GM19455 (cell line): ENCODE results near the gene OBP2A.
"Not testable (repeated sequence)": the region's sequence is repeated elsewhere in the genome, so short reads cannot be mapped to it uniquely, and the experiment has no call there.

Source experiments
- ATAC-seq: cut with Tn5 transposase; IDR thresholded peaks from one replicate; pipeline ENCODE4 v1.9.1; 2021; ENCODE audit not compliant: unreplicated experiment

OBP2A gene

DNA sequence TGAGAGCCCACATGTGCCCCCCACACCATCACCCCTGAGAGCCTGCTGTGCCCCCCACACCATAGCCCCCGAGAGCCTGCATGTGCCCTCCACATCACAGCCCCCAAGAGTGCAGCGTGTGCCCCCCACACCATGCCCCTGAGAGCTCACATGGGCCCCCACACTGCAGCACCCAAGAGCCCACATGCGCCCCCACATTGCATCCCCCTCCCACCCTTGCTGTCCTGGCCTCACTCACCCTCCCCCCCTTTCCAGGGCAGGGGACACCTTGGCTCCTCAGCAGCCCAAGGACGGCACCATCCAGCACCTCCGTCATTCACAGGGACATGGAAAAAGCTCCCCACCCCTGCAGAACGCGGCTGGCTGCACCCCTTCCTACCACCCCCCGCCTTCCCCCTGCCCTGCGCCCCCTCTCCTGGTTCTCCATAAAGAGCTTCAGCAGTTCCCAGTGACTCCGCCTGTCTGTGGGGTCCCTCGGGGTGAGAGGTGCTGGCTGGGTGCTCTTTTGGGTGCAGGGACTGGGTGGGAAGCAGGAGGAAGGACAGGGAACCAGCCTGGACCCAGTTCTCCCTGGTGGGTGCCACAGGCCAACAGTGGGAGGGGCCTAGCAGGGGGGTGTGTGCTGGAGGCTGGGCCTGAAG, 19.7 kb upstream of the OBP2A start:
- no peak for ATAC-seq

DNA sequence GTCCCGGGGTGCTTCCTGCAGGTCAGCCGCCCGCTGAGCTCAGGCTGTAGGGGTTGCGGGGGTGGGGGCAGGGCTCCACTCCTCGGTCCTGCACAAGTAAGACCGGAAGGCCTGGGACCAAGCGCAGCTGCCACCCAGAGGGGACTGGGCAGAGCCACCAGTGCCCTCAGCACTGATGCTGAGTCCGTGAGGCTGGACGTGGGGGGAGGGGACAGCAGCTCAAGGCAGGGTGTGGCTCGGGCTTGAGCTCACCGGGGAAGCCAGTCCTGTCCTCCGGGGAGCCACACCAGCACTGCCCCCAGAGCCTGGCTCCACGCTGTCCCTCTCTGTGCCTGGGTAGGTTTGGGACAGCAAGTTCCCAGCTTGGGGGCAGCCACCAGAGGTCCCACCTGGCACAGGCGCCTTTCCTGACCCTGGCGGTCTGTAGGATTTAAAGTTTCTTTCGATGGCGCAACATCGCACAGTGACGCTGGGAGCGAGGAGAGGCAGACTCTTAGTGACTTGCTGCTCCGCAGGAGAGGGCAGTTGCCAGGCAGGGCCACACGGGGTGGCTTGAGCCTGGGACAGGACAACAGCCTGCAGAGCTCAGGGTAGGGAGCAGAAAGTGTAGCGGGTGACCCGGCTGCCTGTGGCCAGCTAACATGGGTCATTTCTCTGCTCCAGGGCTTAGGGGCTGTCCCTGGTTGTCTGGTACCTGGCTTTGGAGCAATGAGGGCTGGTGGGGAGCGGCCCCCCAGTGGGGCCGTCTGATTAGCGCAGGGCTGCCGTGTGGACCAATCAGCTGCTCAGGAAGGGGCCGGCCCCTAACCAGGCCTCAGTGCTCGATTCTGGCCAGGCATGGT, 19.0 kb upstream of the OBP2A start:
- no peak for ATAC-seq

DNA sequence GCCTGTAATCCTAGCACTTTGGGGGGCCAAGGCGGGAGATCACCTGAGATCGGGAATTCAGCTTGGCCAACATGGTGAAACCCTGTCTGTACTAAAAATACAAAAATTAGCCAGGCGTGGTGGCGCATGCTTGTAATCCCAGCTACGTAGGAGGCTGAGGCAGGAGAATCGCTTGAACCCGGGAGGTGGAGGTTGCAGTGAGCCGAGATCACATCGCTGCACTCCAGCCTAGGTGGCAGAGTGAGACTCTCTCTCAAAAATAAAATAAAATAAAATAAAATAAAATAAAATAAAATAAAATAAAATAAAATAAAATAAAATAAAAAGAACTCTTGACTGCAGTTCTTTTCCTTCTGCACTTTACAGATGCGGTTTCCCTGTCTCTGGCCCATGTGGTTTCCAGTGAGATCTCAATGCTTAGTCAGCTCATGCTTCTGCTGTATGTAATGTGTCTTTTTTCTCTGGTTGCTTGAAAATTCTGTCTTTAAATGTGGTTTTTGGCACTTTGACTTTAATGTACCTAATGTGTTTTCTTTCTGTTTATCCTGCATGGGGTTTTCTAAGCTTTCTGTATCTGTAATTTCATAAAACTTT, 17.0 kb upstream of the OBP2A start:
- ATAC-seq = not testable (repeated sequence)

DNA sequence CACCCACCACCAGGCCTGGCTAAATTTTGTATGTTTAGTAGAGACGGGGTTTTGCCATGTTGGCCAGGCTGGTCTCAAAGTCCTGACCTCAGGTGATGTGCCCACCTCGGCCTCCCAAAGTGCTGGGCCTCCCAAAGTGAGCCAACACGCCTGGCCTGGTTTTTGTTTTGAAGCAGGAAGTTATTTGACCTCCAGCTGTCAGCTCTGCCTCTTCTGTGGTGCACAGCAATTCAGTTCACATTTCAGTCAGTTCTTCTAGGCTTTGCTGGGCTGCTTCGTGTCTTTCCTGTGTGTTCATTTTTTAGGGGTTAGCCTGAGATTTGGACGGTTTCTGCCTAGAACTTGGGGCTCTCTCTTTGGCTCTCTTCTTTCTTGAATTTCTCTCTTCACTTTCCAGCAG, 15.8 kb upstream of the OBP2A start:
- ATAC-seq = no peak

- ATAC-seq = no peak
Observed at GRCh38 chr9:135531096-135531495, 14.8 kb upstream of the OBP2A start.

GRCh38 chr9:135533113-135533512, 12.8 kb upstream of the OBP2A start:
- no peak for ATAC-seq

DNA sequence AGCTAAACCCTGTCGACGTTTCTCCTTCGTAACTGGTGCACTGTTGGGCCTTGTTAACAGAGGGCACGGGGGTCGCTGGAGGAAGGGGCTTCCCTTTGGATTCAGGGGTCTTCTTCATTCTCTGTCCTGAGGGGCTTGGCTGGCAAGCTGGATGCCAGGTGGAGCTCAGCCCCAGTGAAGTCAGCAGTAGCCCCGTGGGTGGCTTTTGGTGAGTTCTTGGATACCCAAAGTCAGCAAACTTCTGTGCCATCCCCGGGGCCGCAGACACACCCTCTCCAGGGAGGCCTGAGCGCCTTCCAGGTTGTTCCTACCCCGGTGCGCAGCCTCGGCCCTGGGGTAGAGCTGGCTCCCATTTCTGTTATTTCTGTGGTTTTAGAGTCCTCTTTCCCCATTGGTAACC, 12.3 kb upstream of the OBP2A start:
- ATAC-seq = no peak

DNA sequence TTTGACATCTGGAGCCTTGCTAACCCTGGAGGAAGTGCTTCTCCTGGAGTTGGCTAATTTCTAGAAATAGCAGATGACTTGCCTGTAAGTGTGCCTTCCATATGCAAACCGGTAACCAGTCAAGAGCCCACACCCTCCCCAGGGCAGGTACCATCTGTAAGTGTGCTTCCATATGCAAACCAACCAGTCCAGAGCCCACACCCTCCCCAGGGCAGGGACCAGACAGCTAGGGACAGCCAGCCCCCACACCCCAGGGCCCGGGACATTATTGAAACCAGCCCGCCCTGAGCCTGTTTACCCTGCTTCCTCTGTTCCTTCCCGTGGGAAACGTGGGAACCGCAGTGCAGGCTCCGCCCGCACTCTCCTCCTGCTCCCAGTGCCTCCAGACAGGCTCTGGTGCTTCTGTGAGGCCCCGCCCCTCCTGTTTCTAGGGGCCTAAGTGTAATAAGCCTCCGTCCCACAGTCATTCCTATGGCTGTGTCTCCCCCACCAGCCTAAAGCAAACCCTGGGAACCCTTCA, 11.7 kb upstream of the OBP2A start:
- not testable (repeated sequence) for ATAC-seq

- not testable (repeated sequence) for ATAC-seq
Observed at GRCh38 chr9:135534826-135535225, 11.1 kb upstream of the OBP2A start.

- ATAC-seq = not testable (repeated sequence)
Observed at GRCh38 chr9:135535631-135536030, 10.3 kb upstream of the OBP2A start.

DNA sequence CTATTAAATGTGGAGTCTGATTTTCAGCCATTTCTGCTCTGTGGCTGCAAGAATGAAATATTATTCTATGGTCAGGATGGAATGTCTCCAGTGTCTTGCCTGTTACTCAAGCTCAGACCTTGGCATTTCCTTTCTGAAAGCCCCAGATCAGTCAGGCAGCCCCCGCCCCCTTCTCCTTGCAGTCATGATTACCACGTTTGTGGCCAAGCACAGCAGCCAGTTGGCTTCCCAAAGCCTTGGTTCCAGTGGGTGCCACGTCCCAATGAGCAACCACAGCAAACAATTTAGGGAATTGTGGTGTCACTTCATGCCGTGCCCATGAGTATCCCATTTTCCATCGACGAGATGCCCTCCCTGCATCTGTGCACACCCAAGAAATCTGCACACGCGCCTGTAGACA, 9.7 kb upstream of the OBP2A start:
- ATAC-seq = no peak

- ATAC-seq = not testable (repeated sequence)
Observed at GRCh38 chr9:135543262-135543894, 2.5 kb upstream of the OBP2A start.

GRCh38 chr9:135544981-135545635, 818 bp upstream of the OBP2A start:
- no peak for ATAC-seq

DNA sequence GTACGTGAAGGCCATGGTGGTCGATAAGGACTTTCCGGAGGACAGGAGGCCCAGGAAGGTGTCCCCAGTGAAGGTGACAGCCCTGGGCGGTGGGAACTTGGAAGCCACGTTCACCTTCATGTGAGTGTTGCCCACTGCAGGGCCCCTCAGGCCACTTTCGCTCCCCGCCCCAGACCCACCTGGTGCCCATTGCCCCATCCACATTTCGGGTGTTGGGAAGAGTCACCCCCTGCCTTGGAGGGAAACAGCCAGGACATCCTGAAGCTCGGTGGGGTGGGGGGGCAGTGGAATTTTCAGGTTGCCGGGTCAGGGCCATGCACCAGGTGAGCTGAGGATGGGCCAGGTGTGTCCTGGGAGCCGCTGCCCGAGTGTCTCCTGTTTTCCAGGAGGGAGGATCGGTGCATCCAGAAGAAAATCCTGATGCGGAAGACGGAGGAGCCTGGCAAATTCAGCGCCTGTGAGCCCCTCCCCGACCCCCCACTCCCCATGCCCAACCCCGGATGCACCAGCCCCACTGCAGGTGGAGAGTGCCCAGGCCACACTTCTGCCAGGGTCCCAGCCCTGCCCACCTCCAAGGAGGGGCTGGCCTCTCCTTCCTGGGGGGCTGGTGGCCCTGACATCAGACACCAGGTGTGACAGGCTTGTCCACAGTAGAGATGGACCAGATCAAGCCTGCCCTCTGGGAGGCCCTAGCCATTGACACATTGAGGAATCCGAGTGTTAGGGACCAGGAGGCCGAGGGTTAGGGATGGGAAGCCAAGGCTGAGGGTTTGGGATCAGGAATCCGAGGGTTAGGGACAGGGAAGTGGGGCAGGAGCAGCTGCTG, 1.1 kb downstream of the OBP2A start:
- ATAC-seq = not testable (repeated sequence)

DNA sequence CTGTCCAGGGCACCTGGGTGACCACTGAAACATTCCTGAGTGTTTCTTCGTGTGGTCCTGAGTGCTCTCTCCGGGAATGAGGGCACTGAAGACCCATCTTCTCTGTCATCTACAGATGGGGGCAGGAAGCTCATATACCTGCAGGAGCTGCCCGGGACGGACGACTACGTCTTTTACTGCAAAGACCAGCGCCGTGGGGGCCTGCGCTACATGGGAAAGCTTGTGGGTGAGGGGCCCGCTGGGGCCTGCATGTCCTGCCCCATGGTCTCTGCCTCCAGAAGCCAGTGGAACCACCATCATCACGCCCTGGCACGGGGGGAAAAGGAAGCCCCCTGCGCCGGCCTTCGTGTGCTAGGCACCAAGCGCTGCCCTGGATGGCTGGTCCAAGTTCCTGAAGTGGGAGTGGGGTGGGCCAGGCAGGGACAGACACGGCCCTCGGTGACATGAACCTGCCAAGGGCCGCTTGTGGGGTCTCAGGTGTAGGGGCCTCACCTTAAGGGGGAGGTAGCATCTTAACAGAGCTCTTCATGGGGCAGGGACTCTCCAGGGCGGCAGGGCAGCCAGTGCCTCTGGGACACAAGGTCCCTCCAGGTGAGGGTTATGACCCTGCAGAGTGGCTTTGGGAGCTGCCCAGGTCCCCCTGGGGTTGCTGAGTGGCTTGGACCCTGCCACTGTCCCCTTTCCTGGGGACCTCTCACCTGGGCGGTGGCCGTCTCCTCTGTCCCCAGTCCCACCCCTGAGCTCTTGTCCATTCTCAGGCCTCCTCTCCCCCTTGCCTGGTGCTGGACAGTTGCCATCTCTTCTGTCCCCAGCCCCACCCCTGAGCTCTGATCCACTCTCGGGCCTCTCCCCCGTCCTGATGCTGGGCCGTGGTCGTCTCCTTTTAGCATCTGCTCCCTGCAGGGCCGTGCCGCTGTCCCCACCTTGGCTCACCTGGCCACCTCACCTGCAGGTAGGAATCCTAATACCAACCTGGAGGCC, 2.1 kb downstream of the OBP2A start:
- no peak for ATAC-seq

GRCh38 chr9:135549478-135550343, 3.8 kb downstream of the OBP2A start:
- ATAC-seq = not testable (repeated sequence)

DNA sequence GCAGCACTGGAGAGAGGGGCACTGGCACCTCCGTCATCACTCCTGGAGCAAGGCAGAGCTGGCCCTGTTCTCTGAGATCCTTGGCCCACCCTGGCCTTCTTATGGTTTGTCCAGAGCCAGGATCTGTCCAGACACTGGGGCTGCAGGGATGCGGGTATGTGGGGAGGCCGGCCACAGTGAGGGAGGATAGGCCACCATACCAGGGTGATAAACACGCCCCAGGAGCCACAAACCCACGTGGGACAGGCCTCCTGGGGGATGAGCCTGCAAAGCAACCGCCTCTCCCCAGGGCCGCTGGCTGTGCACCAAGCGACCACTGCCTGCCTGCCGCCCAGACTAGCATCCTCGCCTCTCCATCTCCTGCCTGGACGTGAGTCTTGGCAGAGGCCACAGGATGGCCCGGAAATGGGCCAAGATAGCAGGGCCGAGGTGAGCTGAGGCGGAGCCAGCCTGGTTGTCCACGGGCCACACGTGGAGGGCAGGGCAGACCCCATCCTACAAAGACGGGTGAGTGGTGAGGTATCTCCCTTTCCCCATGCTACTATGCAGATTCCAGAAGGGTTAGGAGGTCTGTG, 4.5 kb downstream of the OBP2A start:
- no peak for ATAC-seq

DNA sequence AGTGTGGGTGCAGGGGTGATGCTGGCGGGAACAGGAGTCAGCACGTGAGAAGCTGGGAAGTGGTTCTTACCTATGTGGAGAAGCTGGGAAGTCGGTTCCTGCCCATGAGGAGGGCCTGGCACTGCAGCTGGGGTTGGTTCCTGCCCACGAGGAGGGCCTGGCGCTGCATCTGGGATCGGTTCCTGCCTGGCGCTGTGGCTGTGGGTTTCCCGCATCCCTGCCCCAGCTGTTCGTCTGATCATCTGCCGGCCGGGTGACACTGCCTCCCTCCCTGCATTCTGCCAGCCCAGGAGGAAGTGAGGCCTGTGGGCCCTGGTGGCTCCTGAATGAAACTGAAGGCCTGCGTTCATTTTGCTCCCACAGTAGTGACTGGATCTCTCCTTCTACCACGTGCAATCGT, 5.1 kb downstream of the OBP2A start:
- ATAC-seq = no peak
